Skin of body (tissue), 2 donors: ENCODE results near the gene HDAC8. TPM values are rescaled to one million over a fixed set of nuclear protein-coding genes. Genes with fewer than 3 reads are reported as not detected.
"Not testable (repeated sequence)": the region's sequence is repeated elsewhere in the genome, so short reads cannot be mapped to it uniquely, and the experiment has no call there.

Experiments
- DNase-seq: peaks from one replicate; lab custom pipeline; 2025; lab: John Stamatoyannopoulos, UW
- total RNA-seq: library from RNA; depleted of rRNA; stranded (reverse); fragments of >200 nt; gene quantifications from one replicate; pipeline ENCODE4 v1.2.3, GENCODE V29; 2014

Gene HDAC8
- total RNA-seq, 1 donor from 2014 or later = 33.9 TPM

- DNase-seq = no peak
Measured at GRCh38 chrX:72461766-72462165, 110.9 kb downstream of the HDAC8 start.

- no peak for DNase-seq
Measured at GRCh38 chrX:72461288-72461687, 111.4 kb downstream of the HDAC8 start.

GRCh38 chrX:72460715-72461114 lies 111.9 kb downstream of the HDAC8 start:
- no peak for DNase-seq

- DNase-seq = not testable (repeated sequence)
Measured at GRCh38 chrX:72449034-72449433, 123.6 kb downstream of the HDAC8 start.

- not testable (repeated sequence) for DNase-seq
Measured at GRCh38 chrX:72440764-72441163, 131.9 kb downstream of the HDAC8 start.

GRCh38 chrX:72436010-72436409 lies 136.6 kb downstream of the HDAC8 start:
- no peak for DNase-seq

GRCh38 chrX:72430405-72430968 lies 142.2 kb downstream of the HDAC8 start:
- no peak for DNase-seq

- no peak for DNase-seq
Measured at GRCh38 chrX:72421797-72422196, 150.8 kb downstream of the HDAC8 start.

GRCh38 chrX:72409993-72410392 lies 162.7 kb downstream of the HDAC8 start:
- no peak for DNase-seq

GRCh38 chrX:72408885-72409284 lies 163.8 kb downstream of the HDAC8 start:
- no peak for DNase-seq

- not testable (repeated sequence) for DNase-seq
Measured at GRCh38 chrX:72405136-72405535, 167.5 kb downstream of the HDAC8 start.

GRCh38 chrX:72402614-72403013 lies 170.0 kb downstream of the HDAC8 start:
- DNase-seq = no peak

GRCh38 chrX:72399816-72400215 lies 172.8 kb downstream of the HDAC8 start:
- no peak for DNase-seq

GRCh38 chrX:72396117-72396516 lies 176.5 kb downstream of the HDAC8 start:
- no peak for DNase-seq

GRCh38 chrX:72395237-72395636 lies 177.4 kb downstream of the HDAC8 start:
- DNase-seq = no peak

- DNase-seq = no peak
Measured at GRCh38 chrX:72394518-72395170, 178.0 kb downstream of the HDAC8 start.

GRCh38 chrX:72393836-72394517 lies 178.7 kb downstream of the HDAC8 start:
- DNase-seq = no peak

- DNase-seq = no peak
Measured at GRCh38 chrX:72392816-72393800, 179.5 kb downstream of the HDAC8 start.

GRCh38 chrX:72392042-72392441 lies 180.6 kb downstream of the HDAC8 start:
- DNase-seq = no peak

GRCh38 chrX:72387247-72387646 lies 185.4 kb downstream of the HDAC8 start:
- no peak for DNase-seq

GRCh38 chrX:72382202-72382595 lies 190.4 kb downstream of the HDAC8 start:
- DNase-seq = no peak
